ENCODE measurements around the gene GRIN3A. TPM values are rescaled to one million over a fixed set of nuclear protein-coding genes. Genes with fewer than 3 reads are reported as not detected.
A peak's percentile ranks its signal among the peaks of the same experiment; 100 is the strongest.

The GRIN3A gene
- total RNA-seq, 1 experiment from 2014 or later: not detected

DNA sequence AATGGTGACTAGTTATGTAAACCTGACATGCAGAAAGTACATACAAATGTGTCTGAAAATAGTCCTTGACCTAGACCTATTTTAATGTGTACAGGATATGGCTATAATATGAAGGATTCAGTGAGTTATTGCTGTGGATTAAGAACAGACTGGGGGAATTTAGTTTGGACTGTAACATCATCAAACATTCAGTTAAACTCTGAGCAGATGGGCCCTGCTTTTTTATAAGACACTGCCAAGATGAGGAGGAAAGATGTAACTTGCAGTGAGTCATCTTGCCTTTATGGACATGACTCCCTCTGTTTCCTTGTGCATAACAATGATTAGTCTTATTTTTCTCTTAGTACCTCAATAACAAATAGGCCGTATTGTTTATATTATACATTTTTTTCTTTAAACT is 155.9 kb downstream of the GRIN3A start:
- H2AFZ ChIP-seq (ENCODE audit: low read length): no peak overlapping the region
- no peak overlapping the region for H3T11ph ChIP-seq (ENCODE audit: low read length)
- no peak overlapping the region for H2BK20ac ChIP-seq (ENCODE audit: low read depth, low read length, poor library complexity, severe bottlenecking)
- H3K9me3 ChIP-seq (ENCODE audit: control insufficient read depth, low read depth, low read length): no peaks in the 10 kb centered on the region
- no peak overlapping the region for H2AK5ac ChIP-seq (ENCODE audit: insufficient read length, low read length)
- peaks cover 5% of the 10 kb centered on the region; the same call in 1 of the 2 replicates for H3K4me1 ChIP-seq (ENCODE audit: insufficient read depth, low read length)
- no peak overlapping the region for H2BK120ac ChIP-seq (ENCODE audit: low read depth, low read length, poor library complexity, severe bottlenecking)
- H3K9ac ChIP-seq (ENCODE audit: extremely low read depth, insufficient read length, low read length): no peak overlapping the region
- H4K8ac ChIP-seq (replicated peaks; ENCODE audit: insufficient read length, low read depth, low read length): no peak overlapping the region
- WGBS (ENCODE audit: extremely low coverage, insufficient read length, low lambda C conversion rate): no CpG with 5 or more reads among the region's 1 CpG
- H3K79me2 ChIP-seq (ENCODE audit: insufficient read depth, low read length): no peaks in the 10 kb centered on the region
- H3K79me1 ChIP-seq (ENCODE audit: insufficient read depth, low read depth, low read length, poor library complexity, severe bottlenecking): no peaks in the 10 kb centered on the region
- H4K20me1 ChIP-seq (ENCODE audit: control insufficient read depth, insufficient read depth, insufficient read length): no peaks in the 10 kb centered on the region
- peak overlapping the region; percentile 20 for H3K4me2 ChIP-seq (ENCODE audit: insufficient read depth, insufficient read length, low read length)
- TF ChIP-seq, protein P1, sequence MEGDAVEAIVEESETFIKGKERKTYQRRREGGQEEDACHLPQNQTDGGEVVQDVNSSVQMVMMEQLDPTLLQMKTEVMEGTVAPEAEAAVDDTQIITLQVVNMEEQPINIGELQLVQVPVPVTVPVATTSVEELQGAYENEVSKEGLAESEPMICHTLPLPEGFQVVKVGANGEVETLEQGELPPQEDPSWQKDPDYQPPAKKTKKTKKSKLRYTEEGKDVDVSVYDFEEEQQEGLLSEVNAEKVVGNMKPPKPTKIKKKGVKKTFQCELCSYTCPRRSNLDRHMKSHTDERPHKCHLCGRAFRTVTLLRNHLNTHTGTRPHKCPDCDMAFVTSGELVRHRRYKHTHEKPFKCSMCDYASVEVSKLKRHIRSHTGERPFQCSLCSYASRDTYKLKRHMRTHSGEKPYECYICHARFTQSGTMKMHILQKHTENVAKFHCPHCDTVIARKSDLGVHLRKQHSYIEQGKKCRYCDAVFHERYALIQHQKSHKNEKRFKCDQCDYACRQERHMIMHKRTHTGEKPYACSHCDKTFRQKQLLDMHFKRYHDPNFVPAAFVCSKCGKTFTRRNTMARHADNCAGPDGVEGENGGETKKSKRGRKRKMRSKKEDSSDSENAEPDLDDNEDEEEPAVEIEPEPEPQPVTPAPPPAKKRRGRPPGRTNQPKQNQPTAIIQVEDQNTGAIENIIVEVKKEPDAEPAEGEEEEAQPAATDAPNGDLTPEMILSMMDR (conservative IDR thresholded peaks at IDR 0.05): no peak
- no peak overlapping the region for H4K91ac ChIP-seq (ENCODE audit: insufficient read length, low read depth, low read length)
- no peak overlapping the region for H4K5ac ChIP-seq (ENCODE audit: insufficient read length, low read depth, low read length)
- H3K4me3 Mint-ChIP-seq: no peak overlapping the region
- no peaks in the 10 kb centered on the region for H3K23me2 ChIP-seq (ENCODE audit: insufficient read length, low read depth, low read length, poor library complexity, severe bottlenecking)
- no peak overlapping the region for H3K56ac ChIP-seq (ENCODE audit: insufficient read length, low read depth, low read length)
- H3K18ac ChIP-seq (ENCODE audit: insufficient read length, low read depth, low read length): no peak overlapping the region
- DNase-seq: no peak
- H3K9me3 Mint-ChIP-seq: no peaks in the 10 kb centered on the region; a peak in 1 of 5 replicates
- H3K27me3 Mint-ChIP-seq (ENCODE audit: low read depth): no peaks in the 10 kb centered on the region
- H3K14ac ChIP-seq (ENCODE audit: insufficient read depth, low read length): no peak overlapping the region
- no peak overlapping the region for H3K23ac ChIP-seq (ENCODE audit: insufficient read length, low read depth, low read length)
- H3K4me1 Mint-ChIP-seq: peaks cover 27 to 28% of the 10 kb centered on the region in 2 experiments
- no peaks in the 10 kb centered on the region for H3K27me3 ChIP-seq (ENCODE audit: insufficient read depth, low read length)
- H2BK12ac ChIP-seq (ENCODE audit: insufficient read length, low read depth, low read length): no peak overlapping the region
- no peak overlapping the region for H2BK5ac ChIP-seq (ENCODE audit: insufficient read length, low read length)
- H3K27ac ChIP-seq (ENCODE audit: insufficient read length, low read depth, low read length): no peak overlapping the region
- H2BK15ac ChIP-seq (ENCODE audit: low read depth, low read length): no peak overlapping the region
- peak overlapping the region; percentile 24 to 62 (median 42); a peak in 5 of 7 replicates for H3K27ac Mint-ChIP-seq
- no peak overlapping the region for H3K4ac ChIP-seq (ENCODE audit: low read depth, low read length)
- H3K36me3 Mint-ChIP-seq (ENCODE audit: insufficient read depth in 1 of 3, low read depth in 3 of 3): no peaks in the 10 kb centered on the region

All from H9 (cell line).